GF-D8 (cell line): Measurements from ENCODE around the gene CIDEC.
"Not testable (repeated sequence)": the region's sequence is repeated elsewhere in the genome, so short reads cannot be mapped to it uniquely, and the experiment has no call there.

ENCODE experiments used
- DNase-seq: peaks from one replicate; lab custom pipeline; 2025; lab: John Stamatoyannopoulos, UW

CIDEC gene

GRCh38 chr3:9901967-9902366 lies 21.9 kb upstream of the CIDEC start:
- no peak for DNase-seq

DNA sequence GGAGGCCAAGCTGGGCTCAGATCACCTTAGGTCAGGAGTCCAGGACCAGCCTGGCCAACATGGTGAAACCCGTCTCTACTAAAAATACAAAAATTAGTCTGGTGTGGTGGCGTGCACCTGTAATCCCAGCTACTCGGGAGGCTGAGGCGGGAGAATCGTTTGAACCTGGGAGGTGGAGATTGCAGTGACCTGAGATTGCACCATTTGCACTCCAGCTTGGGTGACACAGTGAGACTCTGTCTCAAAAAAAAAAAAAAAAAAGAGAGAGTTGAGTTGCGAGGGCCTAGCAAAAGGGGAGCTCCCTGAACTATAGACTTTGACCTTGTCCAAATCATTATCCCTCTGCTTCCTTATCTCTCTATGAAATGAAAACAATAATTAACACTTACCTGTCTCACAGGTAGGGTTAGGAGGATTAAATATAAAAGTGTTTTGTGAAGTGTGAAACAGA lies 20.9 kb upstream of the CIDEC start:
- not testable (repeated sequence) for DNase-seq

GRCh38 chr3:9899289-9899791 lies 19.3 kb upstream of the CIDEC start:
- no peak for DNase-seq

GRCh38 chr3:9898467-9899241 lies 18.6 kb upstream of the CIDEC start:
- no peak for DNase-seq

DNA sequence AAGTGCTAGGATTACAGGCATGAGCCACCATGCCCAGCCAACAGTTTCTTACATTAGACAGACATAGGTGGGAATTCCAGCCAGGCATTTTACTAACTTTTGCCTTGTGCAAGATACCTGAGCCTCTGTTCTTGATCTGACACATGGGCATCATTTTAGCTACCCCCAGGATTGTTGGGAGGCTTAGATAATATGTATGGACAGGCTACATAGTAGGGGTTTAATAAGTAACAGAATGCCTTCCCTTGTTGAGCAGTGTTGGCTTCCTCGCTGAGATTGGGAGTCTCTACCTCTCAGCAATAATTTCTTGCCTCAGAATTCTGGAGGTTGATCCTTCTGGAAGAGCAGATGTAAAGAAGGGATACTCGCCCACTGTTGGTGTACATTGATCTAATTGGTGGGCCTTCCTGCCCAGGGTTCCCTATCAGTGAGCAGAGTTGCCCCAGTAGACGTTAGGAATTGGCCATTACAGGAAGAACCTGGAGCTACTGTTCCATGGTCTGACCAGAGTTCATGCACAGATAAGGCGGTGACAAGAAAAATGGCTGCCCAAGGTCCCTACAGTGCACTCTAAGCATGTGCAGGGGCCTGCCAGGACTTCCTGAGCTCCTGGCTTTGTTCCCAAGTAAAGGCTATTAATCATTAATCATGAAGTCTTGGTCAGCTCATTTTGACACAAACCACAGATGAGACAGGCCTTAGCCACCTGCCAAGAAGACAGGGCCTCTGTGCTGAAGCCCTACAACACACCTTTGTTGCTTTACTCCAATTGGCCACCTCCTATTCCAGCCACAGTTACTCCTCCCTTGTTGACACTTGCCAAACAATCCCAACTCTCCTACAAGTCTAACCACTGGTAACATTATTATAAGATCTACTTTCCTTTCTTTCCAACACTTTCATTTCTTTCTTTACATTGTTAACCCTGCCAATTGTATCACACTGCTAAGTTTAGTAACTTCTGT lies 17.6 kb upstream of the CIDEC start:
- no peak for DNase-seq

- DNase-seq = not testable (repeated sequence)
These were observed 16.8 kb upstream of the CIDEC start for GRCh38 chr3:9896755-9897407.

- not testable (repeated sequence) for DNase-seq
These were observed 15.7 kb upstream of the CIDEC start for GRCh38 chr3:9895715-9896114.

- no peak for DNase-seq
These were observed 13.7 kb upstream of the CIDEC start for GRCh38 chr3:9893739-9894138.

DNA sequence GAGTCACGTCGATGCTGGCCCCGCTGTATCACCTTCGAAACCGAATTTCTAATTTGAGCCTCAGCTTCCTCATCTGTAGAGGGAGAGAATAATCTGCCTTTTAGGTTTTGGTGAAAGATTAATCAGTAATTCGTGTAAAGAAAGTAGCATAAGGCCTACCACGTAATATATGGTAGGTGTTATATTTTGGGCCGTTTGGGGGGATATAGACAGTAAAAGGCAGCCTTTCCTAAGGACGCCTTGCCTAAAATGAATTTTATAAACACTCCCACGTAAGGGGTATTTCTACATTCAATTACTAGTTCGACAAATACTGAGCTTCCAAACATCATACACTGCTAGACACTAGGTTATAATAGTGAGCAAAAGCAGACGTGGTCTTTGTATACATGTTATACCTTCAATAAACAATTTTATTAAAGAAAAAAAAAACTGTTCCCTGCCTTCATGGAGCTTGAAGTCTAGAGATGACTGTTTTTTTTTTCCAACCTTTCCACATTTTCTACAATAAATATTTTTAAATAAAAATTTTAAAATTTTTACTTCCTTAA lies 11.1 kb upstream of the CIDEC start:
- no peak for DNase-seq

DNA sequence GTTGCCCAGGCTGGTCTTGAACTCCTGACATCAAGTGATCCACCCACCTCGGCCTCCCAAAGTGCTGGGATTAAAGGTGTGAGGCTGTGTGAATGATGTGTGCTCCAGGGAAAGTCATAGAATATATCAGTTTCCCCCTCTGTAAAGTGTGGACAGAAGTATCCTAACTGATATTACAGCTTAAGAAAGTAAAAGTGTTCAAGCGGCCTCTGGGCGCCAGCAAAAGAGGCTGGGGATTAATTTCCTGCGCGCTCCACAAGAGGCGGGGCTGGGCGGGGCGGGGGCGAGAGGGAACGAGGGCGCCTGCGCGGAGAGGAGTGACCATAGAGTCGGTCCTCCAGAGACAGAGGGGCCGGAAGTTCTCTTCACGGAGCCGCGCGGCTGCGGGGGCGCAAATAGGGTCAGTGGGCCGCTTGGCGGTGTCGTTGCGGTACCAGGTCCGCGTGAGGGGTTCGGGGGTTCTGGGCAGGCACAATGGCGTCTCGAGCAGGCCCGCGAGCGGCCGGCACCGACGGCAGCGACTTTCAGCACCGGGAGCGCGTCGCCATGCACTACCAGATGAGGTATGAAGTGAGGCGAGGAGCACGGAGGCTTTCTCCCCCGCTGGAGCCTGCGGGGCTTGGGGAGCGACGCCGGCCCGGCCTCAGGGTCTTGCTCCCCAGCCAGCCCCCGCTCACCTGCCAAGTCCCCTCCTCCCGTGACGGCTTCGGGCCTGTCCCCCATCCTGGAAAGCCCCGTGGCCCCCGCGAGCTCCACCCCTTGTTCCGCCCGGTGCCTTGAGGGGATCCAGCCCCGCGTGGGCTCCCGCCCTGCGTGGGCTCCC lies 10.4 kb upstream of the CIDEC start, which contains the start of gene JAGN1:
TSS of gene JAGN1 (plus strand) at position 362 of the 823 bp plus-strand sequence. CDS start at position 475, 113 bp downstream.
- DNase-seq = peak; percentile 44

GRCh38 chr3:9889405-9889804 lies 9.4 kb upstream of the CIDEC start:
- no peak for DNase-seq

- no peak for DNase-seq
These were observed 8.5 kb upstream of the CIDEC start for GRCh38 chr3:9888540-9888939.

DNA sequence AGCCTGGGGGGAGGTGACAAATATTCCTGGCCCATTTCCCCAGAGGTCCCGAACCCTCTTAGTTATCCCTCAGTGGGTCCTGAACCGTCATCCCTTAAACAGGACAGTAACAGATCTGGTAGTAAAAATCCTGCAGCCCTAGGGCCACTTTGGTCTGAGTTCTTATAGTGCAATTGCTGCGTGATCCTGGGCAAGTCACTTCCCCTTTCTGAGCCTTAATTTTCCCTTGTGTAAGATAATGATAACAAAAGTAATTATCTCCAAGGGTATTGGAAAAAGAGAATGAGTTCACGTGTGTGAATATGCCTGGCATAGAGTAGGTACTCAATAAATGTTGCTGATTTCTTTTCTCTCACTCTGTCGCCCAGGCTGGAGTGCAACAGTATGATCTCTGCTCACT lies 7.4 kb upstream of the CIDEC start:
- DNase-seq = no peak

- DNase-seq = no peak
These were observed 6.3 kb upstream of the CIDEC start for GRCh38 chr3:9886328-9886727.

DNA sequence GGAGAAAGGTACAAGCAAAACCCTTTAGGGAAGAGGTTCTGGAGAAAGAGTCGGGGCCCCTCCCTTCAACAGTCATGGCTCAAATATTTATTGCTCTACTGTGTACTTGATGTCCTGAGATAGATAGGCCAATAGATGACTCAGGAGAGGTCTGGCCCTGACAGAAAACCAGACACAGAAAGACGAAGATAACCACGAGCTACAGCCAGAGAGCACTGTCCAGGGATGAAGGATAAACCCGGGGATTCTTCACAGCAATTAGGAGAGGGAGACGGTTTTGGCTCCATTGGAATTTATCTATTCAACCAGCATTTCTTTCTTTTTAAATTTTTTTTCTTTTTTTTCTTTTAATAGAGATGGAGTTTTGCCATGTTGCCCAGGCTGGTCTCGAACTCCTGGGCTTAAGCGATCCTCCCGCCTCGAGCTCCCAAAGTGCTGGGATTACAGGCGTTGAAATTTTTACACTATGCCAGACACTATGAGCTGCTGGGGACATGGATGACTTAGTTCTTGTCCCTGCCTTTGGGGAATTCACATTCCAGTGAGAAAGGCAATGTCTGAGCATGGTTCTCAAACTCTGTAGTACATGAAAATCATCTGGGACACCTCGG lies 4.6 kb upstream of the CIDEC start:
- no peak for DNase-seq

- no peak for DNase-seq
These were observed 3.9 kb upstream of the CIDEC start for GRCh38 chr3:9883706-9884554.

- no peak for DNase-seq
These were observed 1.4 kb upstream of the CIDEC start for GRCh38 chr3:9881441-9881840.

DNA sequence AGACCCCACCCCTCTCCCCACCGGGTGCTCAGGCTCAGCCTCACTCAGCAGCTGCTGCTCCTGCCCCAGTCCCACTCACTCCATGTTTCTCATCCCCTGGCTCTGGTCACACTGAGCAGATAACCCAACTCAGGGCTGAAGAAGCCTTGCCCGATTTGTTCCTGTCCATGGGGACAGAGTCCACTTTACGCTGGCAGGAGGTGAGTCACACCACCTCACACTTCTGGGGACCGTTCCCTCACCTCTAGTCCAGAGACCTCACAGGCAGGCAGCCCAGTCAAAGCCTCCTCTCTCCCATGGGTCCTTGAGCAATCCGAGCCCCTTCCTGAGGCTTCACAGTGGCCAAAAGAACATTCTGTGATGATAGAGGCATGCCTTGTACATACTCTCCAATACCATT lies 1.4 kb downstream of the CIDEC start:
- no peak for DNase-seq

DNA sequence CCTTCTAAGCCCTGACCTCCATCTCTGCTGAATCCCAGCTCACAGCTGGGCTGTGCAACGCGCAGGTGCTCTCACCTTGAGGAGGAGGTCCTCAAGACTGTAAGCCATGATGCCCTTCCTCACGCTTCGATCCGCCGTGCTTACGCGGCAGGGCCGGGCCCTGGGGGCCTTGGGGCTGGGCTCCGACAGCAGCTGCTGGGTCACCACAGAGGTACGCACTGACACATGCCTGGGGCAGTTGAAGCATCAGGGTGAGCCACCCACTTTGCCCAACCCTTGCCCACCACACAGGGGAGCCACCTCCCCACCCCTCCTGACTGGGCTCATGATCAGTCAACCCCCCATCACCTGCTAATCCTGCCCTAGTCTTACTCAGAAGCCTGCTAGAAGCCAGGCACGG lies 3.1 kb downstream of the CIDEC start:
- no peak for DNase-seq
